ENCODE results near the gene VPS37B.

VPS37B gene

DNA sequence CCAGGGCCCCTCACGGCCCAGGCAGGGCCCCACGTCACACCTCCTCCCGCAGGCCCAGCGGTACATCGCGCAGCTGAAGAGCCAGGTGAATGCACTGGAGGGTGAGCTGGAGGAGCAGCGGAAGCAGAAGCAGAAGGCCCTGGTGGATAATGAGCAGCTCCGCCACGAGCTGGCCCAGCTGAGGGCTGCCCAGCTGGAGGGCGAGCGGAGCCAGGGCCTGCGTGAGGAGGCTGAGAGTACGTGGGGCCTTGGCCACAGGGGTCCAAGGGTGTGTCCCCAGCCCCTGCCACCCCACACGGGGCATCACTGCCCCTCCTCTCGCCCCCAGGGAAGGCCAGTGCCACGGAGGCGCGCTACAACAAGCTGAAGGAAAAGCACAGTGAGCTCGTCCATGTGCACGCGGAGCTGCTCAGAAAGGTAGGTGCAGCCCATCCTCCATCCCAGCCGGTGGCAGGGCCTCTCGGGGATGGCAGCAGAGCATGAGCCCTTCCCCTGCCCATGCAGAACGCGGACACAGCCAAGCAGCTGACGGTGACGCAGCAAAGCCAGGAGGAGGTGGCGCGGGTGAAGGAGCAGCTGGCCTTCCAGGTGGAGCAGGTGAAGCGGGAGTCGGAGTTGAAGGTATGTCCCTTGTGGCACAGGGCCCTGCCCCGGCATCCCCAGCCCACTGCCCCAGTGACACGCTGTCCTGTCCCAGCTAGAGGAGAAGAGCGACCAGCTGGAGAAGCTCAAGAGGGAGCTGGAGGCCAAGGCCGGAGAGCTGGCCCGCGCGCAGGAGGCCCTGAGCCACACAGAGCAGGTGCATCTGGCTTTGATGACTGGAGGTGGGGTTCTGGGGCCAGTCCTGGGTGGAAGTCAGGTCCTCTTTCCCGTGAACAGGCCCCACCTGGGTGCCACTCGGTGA lies 39.7 kb downstream of the VPS37B start:
- Mint-ChIP-seq H3K36me3 (peaks cover 2% of the 10 kb centered on the region), H3K4me3 (no peak overlapping the region), H3K27me3 (no peaks in the 10 kb centered on the region), H3K9me3 (no peaks in the 10 kb centered on the region), H3K27ac (peak overlapping the region; percentile 55), H3K4me1 (no peaks in the 10 kb centered on the region)

- H3K27ac Mint-ChIP-seq = no peak overlapping the region
- peaks cover 2% of the 10 kb centered on the region for H3K36me3 Mint-ChIP-seq
- H3K4me1 Mint-ChIP-seq = no peaks in the 10 kb centered on the region
- no peaks in the 10 kb centered on the region for H3K9me3 Mint-ChIP-seq
- no peak overlapping the region for H3K4me3 Mint-ChIP-seq
- no peaks in the 10 kb centered on the region for H3K27me3 Mint-ChIP-seq
These were observed 40.7 kb downstream of the VPS37B start for GRCh38 chr12:122855071-122855829.

DNA sequence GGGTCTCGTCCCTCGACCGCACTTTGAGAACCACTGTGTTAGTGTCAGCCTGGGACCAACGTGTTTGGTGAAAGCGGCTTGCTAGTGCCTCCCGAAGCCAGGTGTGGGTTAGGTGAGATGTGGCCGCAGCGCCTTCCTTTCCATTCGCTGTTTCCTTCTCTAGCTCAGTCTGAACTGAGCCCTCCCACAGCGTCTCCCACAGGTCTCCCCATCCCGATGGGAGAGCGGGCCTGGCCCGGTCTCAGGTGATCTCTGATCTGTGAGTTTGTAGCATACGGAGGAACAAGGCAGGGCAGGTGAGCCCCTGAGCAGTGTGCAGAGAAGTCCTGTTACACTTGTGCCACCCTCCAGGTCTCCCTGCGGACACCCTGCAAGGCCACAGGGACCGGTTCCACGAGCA lies 41.4 kb downstream of the VPS37B start:
- H3K9me3 Mint-ChIP-seq = no peaks in the 10 kb centered on the region
- no peaks in the 10 kb centered on the region for H3K27me3 Mint-ChIP-seq
- peaks cover 2% of the 10 kb centered on the region for H3K36me3 Mint-ChIP-seq
- H3K4me3 Mint-ChIP-seq = no peak overlapping the region
- no peak overlapping the region for H3K27ac Mint-ChIP-seq
- no peaks in the 10 kb centered on the region for H3K4me1 Mint-ChIP-seq

GRCh38 chr12:122853582-122854245 lies 42.2 kb downstream of the VPS37B start:
- H3K36me3 Mint-ChIP-seq = peaks cover 2% of the 10 kb centered on the region
- H3K27ac Mint-ChIP-seq = no peak overlapping the region
- no peaks in the 10 kb centered on the region for H3K9me3 Mint-ChIP-seq
- H3K4me3 Mint-ChIP-seq = no peak overlapping the region
- H3K4me1 Mint-ChIP-seq = no peaks in the 10 kb centered on the region
- H3K27me3 Mint-ChIP-seq = no peaks in the 10 kb centered on the region

DNA sequence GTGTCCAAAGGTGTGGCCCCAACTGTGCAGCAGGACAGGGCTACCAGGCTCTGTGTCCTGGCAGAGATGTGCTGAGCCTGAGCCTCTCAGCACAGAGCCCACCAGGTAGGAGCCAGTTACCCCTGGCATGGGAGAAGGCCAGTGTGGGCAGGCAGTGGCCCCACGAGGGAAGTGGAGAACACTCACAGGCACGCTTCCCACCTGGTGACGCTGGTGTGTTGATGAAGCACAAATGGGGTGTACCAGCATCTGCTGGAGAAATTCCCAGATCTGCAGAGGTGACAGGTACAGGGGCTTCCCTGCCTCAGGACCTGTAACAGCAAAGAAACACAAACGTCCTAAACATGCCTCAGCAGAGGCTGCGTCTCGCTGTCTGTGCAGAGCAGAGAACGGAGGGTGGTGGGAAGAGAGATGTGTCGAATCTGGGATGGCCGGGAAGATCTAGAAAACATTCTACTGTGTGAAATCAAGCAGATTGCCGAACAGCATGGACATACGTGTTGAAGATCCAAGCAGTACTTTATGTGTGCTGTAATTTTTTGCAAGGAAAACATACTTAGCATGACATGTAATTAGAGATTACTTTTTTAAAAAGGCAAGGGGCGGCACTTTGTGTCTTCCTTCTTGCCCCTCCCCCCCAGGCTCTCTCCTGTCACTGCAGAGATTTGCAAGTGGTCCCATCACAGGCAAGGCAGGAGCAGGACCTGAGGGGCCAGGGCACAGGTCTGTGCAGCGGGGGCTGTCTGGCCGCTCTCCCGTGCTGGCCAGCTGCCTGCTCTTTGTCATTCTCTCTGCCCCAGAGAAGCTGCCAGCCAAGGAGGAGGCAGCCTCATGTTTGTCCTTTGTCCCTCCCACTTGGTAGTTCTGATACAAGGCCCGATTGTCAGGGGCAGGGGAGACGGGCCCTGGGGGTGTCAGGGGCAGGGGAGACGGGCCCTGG lies 43.3 kb downstream of the VPS37B start:
- Mint-ChIP-seq H3K27me3 (no peaks in the 10 kb centered on the region), H3K27ac (no peak overlapping the region), H3K9me3 (no peaks in the 10 kb centered on the region), H3K36me3 (no peaks in the 10 kb centered on the region), H3K4me3 (no peak overlapping the region), H3K4me1 (no peaks in the 10 kb centered on the region)

- H3K27ac Mint-ChIP-seq = no peak overlapping the region
- no peaks in the 10 kb centered on the region for H3K4me1 Mint-ChIP-seq
- no peaks in the 10 kb centered on the region for H3K9me3 Mint-ChIP-seq
- no peak overlapping the region for H3K4me3 Mint-ChIP-seq
- H3K27me3 Mint-ChIP-seq = no peaks in the 10 kb centered on the region
- no peaks in the 10 kb centered on the region for H3K36me3 Mint-ChIP-seq
These were observed 44.1 kb downstream of the VPS37B start for GRCh38 chr12:122851820-122852219.

- no peak overlapping the region for H3K4me3 Mint-ChIP-seq
- no peaks in the 10 kb centered on the region for H3K9me3 Mint-ChIP-seq
- H3K27ac Mint-ChIP-seq = no peak overlapping the region
- no peaks in the 10 kb centered on the region for H3K4me1 Mint-ChIP-seq
- H3K36me3 Mint-ChIP-seq = no peaks in the 10 kb centered on the region
- no peaks in the 10 kb centered on the region for H3K27me3 Mint-ChIP-seq
These were observed 45.1 kb downstream of the VPS37B start for GRCh38 chr12:122850695-122851350.

- no peak overlapping the region for H3K27ac Mint-ChIP-seq
- no peaks in the 10 kb centered on the region for H3K36me3 Mint-ChIP-seq
- no peak overlapping the region for H3K4me3 Mint-ChIP-seq
- no peaks in the 10 kb centered on the region for H3K9me3 Mint-ChIP-seq
- H3K27me3 Mint-ChIP-seq = no peaks in the 10 kb centered on the region
- no peaks in the 10 kb centered on the region for H3K4me1 Mint-ChIP-seq
These were observed 45.9 kb downstream of the VPS37B start for GRCh38 chr12:122850048-122850445.

- Mint-ChIP-seq H3K36me3 (no peaks in the 10 kb centered on the region), H3K27ac (no peak overlapping the region)
These were observed 46.4 kb downstream of the VPS37B start for GRCh38 chr12:122849352-122850047.

DNA sequence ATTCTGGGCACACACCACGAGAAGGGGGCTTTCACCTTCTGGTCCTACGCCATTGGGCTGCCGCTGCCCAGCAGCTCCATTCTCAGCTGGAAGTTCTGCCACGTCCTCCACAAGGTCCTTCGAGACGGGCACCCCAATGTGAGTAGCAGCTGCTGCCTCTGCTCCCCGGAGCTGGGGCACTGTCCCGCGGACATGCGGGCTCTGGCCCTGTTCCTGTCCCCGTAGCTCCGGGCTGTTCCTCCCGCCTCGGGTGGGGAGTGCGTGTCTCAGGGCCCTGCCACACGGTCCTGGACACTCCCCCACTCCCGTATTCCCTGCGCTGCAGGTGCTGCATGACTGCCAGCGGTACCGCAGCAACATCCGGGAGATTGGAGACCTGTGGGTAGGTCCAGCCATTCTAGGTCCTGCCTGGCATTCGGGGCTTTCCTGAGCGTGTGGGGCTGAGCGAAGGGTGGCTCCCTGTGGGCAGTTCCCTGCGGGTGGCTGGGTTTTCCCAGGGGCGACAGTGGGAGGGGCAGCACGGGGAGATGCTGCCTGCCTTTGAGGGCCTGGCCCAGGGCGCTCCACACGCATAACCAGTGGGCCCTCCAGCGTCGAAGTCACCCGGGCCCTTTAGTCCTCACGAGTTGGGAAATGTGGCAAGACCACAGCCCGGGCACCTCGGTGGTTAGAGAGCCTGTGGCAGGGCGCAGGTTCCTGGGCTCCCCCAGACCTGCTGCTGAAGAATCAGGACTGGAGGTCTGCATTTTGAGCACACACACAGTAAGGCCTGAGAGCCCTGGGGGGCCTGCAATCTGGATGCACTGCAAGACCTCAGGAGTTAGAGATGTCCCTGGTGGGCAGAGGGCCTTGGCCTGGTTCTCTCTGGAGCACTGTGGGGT lies 47.2 kb downstream of the VPS37B start:
- H3K4me3 Mint-ChIP-seq = no peak overlapping the region
- peaks cover 1% of the 10 kb centered on the region for H3K4me1 Mint-ChIP-seq
- no peaks in the 10 kb centered on the region for H3K36me3 Mint-ChIP-seq
- H3K27me3 Mint-ChIP-seq = no peaks in the 10 kb centered on the region
- H3K9me3 Mint-ChIP-seq = no peaks in the 10 kb centered on the region
- peak overlapping the region; percentile 17 for H3K27ac Mint-ChIP-seq

More at GRCh38 chr12:122849352-122850047, 46.4 kb downstream of the VPS37B start:
- H3K9me3 Mint-ChIP-seq = no peaks in the 10 kb centered on the region
- H3K27me3 Mint-ChIP-seq = no peaks in the 10 kb centered on the region
- H3K4me1 Mint-ChIP-seq = no peaks in the 10 kb centered on the region
- no peak overlapping the region for H3K4me3 Mint-ChIP-seq

GRCh38 chr12:122847921-122848421 lies 48.0 kb downstream of the VPS37B start:
- Mint-ChIP-seq H3K4me3 (no peak overlapping the region), H3K4me1 (peaks cover 4% of the 10 kb centered on the region), H3K27ac (no peak overlapping the region), H3K9me3 (no peaks in the 10 kb centered on the region), H3K27me3 (no peaks in the 10 kb centered on the region), H3K36me3 (no peaks in the 10 kb centered on the region)

DNA sequence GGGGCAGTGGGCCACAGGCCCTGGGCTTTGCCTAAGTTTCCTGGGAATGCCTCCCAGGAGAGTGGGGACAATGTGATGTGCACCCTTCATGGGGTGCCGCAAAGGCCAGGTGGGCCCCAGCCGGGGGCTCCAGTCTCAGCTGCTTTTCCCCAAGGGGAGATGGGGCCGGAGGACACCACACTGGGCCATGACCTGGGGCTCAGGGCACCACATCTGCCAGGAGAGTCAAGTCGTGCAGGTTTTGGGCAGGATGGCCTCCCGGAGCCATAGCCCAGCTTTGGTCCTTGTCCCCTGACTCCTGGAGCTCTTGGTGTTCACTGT lies 48.4 kb downstream of the VPS37B start:
- Mint-ChIP-seq H3K27ac (no peak overlapping the region), H3K36me3 (no peaks in the 10 kb centered on the region), H3K4me3 (no peak overlapping the region), H3K27me3 (no peaks in the 10 kb centered on the region), H3K9me3 (no peaks in the 10 kb centered on the region), H3K4me1 (peaks cover 4% of the 10 kb centered on the region)

Data from activated naive CD4-positive, alpha-beta T cell treated with anti-CD3 and anti-CD28 coated beads, Interleukin-2, amount 50 U/mL, for 24 hours (primary cell).